Measurements from ENCODE around the gene BTN2A1.

DNA sequence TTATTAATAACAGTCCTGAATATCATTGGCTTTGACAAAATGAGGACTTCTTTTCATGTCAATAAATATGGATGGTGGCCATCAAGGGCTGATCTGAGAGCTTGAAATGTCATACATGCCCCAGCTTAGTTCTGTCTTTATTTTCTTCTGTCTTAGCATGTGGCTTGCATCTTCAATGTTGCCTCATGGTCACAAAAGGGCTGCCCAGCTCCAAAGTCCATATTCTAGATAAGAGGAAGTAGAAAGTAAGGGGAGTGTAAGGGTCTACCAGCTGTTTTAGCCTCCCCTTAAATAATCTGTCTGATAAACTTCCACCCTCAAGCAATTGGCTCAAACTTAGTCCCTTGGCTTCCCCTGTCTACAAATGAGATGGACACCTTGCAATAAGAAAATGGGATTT lies 14.2 kb downstream of the BTN2A1 start:
- TF ChIP-seq POLR2A (IDR thresholded peaks at IDR 0.05) (no peak), CTCF (IDR thresholded peaks at IDR 0.05) (no peak)
